ENCODE results near the gene CFAP20DC.
"Not testable (repeated sequence)": the region's sequence is repeated elsewhere in the genome, so short reads cannot be mapped to it uniquely, and the experiment has no call there.

Gene CFAP20DC

DNA sequence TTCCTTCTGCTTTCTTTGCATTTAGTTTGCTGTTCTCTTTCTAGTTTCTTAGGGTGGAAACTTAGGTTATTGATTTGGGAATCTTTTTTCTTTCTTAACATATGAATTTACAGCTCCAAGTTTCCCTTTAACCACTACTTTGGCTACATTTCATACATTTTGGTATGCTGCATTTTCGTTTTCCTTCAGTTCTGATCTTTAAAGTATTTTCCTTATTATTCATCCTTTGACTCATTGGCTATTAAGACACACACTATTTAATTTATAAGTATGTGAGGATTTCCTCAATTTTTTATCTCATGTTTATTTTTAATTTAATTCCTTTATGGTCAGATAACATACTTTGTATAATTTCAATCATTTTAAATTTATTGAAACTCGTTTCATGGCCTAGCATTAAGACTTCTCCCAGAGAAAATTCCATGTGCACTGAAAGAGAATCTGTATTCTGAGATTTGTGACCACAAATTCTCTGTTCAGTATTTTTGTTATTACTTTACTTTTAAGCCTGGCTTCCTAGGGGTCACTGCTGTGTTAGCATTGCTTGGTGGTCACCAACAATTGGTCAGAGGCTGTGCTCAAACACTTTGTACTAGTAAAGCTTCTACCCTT, 87.7 kb downstream of the CFAP20DC start:
- no peak for ATAC-seq

DNA sequence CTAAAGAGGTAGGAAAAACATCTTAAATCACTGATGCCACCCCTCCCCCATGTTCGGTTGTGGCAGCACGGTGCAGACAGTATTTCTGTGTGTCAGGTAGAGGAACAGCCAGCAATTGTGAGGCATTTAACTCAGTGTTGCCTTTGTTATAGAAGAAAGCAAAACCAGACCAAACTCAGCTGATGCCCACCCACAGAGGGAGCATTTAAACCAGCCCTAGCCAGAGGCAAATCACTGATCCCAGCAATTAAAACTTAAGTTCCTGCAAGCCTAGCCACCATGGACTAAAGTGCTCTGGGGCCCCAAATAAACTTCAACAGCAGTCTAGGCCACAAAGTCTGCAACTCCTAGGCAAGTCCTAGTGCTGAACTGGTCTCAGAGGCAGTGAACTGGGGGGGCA, 94.5 kb downstream of the CFAP20DC start:
- no peak for ATAC-seq

DNA sequence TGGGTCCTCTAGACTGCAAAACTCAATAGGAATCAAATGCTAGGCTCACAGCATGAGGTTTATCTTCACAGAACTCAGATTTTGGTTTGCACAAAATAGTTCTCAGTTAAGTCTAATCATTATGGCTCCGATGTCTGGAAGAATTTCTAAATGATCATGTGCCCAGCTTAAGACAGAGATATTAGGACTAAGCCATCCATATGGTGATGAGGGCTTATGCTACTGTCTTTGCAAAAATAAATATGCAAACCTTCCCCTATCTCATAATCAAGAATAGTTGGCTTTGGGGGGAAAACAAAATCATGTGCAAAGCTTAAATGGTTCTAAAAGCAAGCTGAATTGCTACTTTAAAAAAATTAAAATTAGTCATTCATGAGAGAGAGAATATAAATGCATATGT, 96.5 kb downstream of the CFAP20DC start:
- no peak for ATAC-seq

DNA sequence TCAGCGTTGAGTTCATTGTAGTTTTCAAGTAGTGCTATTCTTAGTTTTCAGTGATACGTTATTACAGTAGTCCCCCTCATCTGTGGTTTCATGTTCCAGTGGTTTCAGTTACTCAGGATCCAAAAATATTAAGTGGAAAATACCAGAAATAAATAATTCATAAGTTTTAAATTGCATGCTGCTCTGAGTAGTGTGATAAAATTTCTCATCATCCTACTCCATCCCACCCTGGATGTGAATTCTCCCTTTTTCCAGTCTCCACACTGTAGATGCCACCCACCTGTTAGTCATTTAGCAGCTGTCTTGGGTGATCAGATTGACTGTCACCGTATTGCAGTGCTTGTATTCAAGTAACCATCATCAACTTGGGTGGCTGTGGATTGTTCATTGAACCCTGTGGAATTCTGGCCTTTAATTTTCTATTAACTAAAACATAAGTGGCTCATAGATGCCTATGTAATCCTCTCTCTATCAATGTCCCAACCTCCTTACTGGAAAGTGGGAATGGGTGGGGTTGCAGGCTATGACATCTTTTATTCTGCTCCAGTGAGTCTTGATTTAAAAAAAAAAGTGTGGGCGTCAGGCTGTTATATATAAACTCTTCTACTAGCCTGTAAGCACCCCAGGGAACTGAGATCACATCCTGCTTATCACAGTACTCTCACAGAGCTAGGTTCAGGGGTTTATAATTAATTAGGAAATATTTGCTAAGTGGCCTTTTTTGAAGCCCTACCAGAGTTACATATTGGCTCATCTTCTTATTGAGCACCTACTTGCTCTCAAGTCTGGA, 97.5 kb downstream of the CFAP20DC start:
- no peak for ATAC-seq

DNA sequence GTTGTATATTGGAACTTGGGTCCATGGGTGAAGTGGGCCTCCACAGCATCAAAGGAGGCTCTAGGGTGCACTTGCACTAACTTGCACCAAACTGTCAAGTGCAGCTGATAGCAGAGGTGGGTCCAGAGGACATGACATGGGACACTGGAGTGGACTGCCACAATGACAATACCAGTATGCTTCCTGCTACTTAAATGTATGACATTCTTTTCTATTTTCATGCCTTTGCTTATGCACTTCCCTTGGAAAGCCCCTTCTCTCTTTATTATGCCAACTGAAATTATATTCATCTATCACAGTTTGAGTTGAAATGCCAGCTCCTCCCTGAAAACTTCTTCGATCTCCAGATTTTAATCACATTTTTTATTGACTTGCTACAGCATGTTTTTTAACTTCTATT, 101.8 kb downstream of the CFAP20DC start:
- ATAC-seq: no peak

DNA sequence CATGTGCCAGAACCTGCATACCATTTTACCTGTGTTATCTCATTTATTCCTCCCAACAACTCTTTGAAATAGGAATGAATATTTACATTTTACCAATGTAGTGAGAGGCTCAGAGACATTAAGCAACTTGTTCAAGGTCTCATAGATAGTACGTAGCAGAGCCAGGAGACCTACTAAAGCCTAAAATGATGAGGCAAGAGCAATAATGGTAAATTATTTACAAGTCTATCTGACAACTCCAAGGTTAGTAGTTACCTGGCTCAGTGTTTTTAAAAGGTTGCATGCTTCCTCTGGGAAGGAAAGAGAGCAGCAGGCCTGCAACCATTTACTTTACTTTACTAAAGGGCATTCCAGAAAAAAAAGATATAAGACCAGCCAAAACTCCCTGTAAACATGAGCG, 103.0 kb downstream of the CFAP20DC start:
- ATAC-seq: no peak

DNA sequence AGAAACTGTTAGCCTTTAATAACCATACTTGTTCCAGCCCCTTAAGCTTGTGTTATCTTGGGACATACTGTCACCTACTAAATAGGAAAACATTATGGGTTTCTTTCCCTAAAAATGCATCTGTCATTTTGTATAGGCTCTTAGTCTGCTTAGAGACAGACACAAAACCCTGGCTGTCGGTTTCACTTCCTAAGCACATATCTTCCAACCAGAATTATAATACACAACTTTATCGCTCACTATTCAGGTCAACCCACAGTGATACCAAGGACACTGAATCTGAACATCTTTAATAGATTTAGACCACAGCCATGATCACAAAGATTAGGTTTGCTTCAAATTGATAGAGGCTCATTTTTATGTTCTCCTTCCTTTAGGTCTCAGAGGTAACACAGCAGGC, 111.8 kb downstream of the CFAP20DC start:
- ATAC-seq: no peak

DNA sequence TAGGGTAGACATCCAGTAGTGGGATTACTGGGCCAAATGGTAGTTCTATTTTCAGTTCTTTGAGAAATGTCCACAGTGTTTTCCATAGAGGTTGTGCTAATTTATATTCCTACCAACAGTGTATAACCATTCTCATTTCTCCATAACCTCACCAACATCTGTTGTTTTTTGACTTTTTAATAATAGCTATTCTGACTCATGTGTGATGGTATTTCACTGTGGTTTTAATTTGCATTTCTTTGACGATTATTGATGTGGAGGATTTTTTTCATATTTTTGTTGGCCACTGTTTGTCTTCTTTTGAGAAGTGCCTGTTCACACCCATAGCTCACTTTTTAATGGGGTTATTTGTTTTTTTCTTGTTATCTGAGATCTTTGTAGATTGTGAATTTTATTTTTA, 125.2 kb downstream of the CFAP20DC start:
- no peak for ATAC-seq

DNA sequence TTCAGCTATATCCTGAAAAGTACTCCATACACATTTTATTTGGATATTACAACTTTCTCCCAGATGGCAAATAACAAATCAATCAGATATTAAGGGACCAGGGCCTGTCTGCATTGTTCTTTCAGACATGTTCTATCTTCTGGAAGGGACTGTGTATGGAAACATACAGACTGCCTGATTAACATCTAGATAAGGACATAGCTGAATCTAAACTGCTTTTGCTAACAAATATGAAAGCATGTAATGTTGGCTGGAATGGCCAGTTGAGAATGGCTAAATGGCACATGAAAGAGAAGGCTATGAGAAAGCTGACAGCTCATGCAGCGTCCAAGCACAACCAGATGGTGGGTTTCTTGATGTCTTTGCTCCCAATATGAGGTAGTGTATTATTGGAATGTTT, 149.4 kb downstream of the CFAP20DC start:
- ATAC-seq: no peak

DNA sequence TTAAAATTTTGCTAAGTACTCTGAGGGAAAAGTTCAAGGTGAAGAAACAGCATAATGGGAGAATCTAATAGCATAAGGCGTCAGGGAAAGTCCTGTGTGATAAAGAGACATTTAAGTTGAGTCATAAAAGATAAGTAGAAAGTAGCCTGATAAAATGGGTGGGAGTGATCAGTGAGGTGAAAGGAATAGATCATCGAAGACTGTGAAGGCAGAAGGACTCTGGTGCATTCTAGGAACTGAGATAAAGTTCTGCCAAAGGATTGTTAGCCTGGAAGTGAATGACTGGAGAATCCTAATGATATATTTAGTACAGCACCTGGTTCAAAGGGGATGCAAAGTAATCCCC, 149.9 kb downstream of the CFAP20DC start:
- ATAC-seq: peak in 1 of 2 donors; percentile 17

DNA sequence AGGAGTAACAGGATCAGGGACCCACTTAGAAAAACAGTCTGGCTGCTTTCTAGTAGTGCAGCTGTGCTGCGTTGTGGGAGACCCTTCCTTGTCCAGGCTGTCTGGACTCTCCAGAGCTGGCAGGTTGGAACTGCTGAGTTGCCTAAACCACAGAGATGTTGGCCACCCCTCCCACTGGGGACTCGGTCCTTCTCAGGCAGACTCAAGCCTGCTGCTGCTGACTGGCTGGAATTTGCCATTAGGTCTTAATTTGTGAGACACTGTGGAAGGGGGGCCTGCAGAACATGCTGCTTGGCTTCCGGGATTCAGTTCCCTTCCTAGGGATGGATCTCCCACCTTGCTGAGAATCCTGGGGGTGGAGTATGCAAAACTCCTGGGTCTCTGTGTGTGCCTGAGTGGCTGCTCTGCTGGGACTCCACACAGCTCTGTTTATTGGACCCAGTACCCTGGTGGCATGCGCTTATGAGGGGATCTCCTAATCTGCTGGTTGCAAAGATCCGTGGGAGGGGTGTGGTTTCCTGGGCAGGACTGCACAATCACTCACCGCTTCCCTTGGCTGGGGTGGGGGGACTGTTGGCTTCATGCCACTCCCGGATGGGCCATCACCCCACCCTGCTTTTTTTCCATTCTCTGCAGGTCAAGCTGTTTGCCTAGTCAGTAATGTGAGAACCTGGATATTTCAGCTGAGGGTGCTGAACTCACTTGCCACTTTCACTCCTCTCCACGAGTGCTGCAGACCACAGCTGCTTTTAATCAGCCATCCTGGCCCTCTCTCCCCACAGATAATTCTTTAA, 150.5 kb downstream of the CFAP20DC start:
- peak; percentile 44 to 65 for ATAC-seq

DNA sequence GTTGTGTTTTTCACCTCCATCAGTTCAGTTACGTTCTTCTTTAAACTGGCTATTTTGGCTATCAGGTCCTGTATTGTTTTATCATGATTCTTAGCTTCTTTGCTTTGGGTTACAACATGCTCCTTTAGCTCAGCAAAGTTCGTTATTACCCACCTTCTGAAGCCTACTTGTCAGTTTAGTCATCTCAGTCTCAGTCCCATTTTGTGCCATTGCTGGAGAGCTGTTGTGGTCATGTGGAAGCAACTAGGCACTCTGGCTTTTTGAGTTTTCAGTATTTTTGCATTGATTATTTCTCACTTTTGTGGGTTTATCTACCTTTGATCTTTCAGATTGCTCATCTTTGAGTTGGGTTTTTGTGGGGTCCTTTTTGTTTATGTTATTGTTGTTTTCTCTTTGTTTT, 151.3 kb downstream of the CFAP20DC start:
- ATAC-seq: no peak

DNA sequence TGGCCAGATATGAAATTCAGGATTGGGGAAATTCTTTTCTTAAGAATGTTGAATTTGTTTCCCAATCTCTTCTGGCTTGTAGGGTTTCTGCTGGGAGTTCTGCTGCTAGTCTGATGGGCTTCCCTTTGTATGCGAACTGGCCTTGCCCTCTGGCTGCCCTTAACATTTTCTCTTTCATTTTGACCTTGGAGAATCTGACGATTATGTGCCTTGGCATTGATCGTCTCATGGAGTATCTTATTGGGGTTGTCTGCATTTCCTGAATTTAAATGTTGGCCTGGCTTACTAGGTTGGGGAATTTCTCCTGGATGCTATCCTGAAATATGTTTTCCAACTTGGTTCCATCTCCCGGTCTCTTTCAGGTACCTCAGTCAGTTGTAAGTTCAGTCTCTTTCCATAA, 152.2 kb downstream of the CFAP20DC start:
- ATAC-seq: no peak

DNA sequence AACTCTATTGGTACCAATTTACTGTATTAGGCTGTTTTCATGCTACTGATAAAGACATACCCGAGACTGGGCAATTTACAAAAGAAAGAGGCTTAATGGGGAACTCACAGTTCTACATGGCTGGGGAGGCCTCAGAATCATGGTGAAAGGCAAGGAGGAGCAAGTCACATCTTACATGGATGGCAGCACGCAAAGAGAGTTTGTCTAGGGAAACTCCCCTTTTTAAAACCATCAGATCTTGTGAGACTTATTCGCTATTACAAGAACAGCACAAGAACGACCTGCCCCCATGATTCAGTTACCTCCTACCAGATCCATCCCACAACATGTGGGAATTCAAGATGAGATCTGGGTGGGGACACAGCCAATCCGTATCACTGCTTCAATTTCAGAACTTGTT, 154.1 kb downstream of the CFAP20DC start:
- not testable (repeated sequence) for ATAC-seq

DNA sequence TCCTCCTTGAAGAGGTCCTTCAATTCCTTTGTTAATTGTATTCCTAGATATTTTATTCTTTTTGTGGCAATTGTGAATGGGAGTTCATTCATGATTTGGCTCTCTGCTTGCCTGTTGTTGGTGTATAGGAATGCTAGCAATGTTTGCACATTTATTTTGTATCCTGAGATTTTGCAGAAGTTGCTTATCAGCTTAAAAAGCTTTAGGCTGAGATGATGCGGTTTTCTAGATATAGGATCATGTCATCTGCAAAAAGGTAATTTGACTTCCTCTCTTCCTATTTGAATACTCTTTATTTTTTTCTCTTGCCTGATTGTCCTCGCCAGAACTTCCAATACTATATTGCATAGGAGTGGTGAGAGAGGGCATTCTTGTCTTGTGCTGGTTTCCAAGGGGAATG, 157.3 kb downstream of the CFAP20DC start:
- ATAC-seq: not testable (repeated sequence)

DNA sequence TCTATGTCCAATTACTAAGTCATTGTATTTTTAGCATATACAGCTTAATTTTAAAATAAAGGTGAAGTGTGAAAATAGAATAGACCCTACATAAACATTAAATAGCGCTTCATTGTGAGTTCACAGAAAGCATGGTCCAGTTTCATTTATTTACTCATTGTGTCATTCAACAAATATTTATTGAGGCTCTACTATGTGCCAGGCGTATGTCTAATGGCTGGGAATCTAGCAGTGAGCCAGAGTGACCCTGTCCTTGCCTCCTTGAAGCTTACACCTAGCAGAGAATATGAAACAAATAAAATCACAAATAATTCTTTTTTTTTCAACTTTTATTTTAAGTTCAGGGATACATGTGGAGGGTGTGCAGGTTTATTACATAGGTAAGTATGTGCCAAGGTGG, 161.7 kb downstream of the CFAP20DC start:
- no peak for ATAC-seq

DNA sequence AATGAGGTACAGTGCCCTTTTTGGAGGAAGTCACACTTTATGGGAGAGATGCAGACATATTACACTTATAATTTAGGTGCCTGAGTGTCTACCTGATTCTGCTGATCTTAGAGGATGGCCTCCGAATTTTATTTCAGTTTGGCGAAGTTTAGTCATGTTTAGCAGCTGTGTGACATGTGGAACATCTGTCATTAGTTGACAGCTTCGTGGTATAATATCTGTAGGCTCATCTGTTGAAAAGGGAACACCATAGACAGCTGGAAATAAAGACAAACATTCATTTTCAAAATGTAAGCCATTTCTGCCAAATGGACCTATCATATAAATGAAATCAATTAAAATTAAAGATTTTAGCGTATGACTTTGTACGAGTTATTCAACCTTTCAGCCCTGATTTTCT, 165.4 kb downstream of the CFAP20DC start:
- no peak for ATAC-seq

DNA sequence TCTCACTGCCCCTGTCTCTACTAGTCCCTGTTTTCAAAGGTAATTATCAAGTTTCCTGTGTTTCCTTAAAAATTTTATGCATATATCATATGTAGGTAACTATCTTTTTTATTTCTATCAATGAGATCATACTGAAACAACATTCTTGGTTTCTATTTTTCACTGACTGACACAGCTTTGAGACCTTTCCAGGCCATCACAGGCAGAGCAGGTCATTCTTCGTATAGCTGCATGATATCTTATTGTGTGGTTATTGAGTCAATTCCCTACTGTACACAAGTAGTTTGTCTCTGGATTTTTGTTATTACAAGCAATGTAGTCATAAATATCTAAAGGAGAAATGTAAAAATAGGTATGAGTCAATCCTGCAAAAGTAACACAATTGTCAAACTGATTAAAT, 169.6 kb downstream of the CFAP20DC start:
- peak in 1 of 2 donors; percentile 20 for ATAC-seq

DNA sequence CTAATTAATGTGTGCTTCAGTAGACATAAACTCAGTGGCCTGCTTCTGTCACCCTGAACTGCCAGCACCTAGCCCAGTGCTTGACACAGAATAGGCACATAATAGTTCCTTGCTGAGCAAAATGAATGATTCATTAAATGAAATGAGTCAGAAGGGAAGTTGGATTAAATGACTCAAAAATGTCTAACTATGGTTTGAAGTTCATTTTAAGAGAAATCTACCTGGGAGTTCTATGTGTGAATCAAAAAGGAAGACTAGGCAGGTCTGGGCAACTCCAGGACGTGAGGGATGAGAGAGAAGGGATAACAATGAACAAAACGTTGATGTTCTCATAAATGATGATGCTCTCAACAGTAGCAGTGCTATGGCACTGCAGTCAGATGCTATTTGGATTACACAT, 175.0 kb downstream of the CFAP20DC start:
- ATAC-seq: peak; percentile 87 to 89

DNA sequence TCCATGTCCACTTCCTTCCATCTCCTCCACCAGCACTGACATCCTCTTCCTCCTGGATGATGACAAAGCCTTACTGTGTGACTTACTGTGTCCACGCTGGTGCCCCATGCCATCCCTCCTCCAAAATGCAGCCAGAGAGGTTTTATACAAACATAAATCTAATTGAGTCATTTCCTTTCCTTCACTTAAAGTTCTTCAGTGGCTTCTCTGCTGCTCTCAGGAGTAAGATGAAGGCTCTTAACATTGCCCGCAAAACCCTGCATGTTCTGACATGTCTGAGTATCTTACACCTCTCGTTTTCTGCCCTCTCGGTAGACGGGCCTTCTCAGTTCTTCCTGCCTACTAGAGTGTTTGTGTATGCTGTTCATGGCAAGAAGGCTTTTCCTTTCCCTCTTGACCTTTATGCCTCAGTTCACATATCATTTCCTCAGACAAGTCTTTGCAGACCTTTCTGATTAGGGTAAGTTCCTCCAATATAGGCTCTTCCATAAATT, 175.5 kb downstream of the CFAP20DC start:
- ATAC-seq: peak; percentile 52 to 55

DNA sequence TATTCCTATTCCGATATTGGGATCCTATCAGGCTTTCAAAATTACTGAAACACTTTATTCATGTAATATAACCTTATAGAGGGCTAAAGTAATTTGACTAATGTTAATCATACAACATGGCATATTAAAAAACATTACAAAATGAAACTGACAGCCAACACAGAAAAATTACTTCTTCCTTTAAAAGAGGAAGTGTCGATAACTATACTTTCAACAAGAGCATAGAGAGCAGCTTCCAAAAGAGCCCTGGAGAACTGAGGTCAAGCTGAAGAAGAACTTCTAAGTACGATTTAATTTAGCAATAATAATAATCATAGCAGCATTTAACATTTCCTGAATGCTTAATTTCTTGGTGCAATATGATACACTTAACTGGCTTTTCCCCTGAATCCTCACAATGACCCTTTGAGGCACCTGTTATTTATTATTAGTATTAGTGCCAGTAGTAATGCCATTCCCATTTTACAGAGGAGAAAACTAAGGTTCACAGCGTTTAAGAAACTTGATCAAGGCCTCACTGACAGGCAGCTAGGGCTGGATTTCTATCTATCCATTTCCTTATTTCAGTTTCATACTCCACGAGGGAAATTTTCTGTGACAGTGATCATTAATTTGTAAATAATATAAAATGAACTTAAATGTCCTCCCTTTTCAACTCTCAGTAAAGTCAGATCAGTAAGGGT, 181.6 kb downstream of the CFAP20DC start:
- no peak for ATAC-seq

DNA sequence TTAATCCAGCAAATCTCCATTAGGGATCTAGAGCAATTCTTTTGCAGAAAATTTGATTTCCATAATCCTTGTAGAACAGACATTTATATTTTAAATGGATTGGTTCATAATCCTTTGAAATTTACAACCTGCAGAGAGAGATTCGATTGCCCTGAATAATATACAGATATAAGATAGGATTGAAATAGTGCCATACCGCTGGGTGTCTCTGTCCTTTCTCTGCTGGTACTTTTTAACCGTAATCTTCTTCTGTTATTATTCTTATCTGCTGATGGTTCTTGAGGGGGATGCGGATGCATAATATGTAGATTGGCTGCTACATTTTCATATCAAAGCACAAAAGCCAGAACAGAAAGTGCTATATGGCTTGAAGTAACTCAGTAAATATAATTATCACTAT, 182.2 kb downstream of the CFAP20DC start:
- no peak for ATAC-seq

DNA sequence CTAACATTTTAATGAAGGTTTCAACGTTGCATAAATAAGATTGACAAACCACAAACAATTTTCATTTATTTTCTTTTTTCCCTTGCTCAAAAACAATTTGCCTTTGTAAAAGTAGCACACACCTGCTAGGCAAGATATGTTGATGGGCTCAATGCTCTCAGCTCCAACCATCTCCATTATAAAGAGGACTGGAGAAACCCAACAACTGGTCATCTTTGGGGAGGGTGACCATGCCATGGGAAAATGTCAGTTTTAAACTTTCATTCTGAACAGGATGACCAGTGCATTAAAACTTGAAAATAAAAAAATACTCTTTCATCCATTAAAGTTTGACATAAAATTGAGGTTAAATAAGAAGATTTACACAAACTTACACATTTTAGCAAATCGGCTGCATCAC, 183.7 kb downstream of the CFAP20DC start:
- ATAC-seq: no peak

All from activated CD4-positive, CD25-positive, alpha-beta regulatory T cell treated with anti-CD3 and anti-CD28 coated beads, Interleukin-2, amount 50 U/mL, for 24 hours (primary cell).